Transverse colon (tissue), 4 donors: ENCODE results near the gene UBE2E2.

Experiments
- CTCF ChIP-seq, 5 experiments: fragments of 200-600 bp in 3 of 5; fragments of 450-650 bp in 2 of 5; sonication (generic) in 3 of 5; IDR thresholded peaks; 1 replicate in 2 of 5; 2 replicates in 3 of 5; pipeline ENCODE4 v1.5.1; 2016 to 2017; ENCODE audit warnings: antibody characterized with exemption in 5 of 5, inconsistent platforms in 3 of 5, mild to moderate bottlenecking in 2 of 5, moderate library complexity in 1 of 5
- POLR2A ChIP-seq: fragments of 450-650 bp; IDR thresholded peaks from one replicate; pipeline ENCODE4 v1.6.1; 2016; ENCODE audit warnings: antibody characterized with exemption, mild to moderate bottlenecking, moderate library complexity
- POLR2AphosphoS5 ChIP-seq, 3 donors: sonication (generic); formaldehyde crosslinking; IDR thresholded peaks; one replicate each; pipeline ENCODE4 v1.6.1; 2016; ENCODE audit warnings: antibody characterized with exemption in 3 of 3

DNA sequence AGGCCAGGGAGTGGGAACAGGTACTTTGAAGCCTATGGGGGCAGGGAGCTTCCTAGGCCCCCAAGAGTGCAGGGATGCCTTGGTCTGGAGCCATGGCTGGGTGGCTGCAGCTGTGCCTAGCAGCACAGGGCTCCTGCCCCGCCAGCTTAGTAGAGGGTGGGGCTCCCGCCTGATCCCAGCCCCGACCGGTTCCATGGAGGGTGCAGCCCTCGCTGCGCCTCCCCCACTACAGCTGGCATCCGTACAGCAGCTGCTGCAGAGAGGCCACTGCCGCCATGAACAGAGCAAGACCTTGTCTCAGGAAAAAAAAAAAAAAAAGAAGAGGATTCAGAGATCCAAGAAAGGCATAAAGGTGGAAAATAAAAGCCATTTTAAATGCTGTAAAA, 277.2 kb downstream of the UBE2E2 start:
- no peak for TF ChIP-seq POLR2AphosphoS5 (IDR thresholded peaks at IDR 0.05)
- no peak for TF ChIP-seq CTCF (IDR thresholded peaks at IDR 0.05)
- no peak for TF ChIP-seq POLR2A
